Adipose tissue (tissue), 3 donors: ENCODE measurements around the gene CLDN15. TPM values are rescaled to one million over a fixed set of nuclear protein-coding genes. Genes with fewer than 3 reads are reported as not detected.

Source experiments
- polyA plus RNA-seq, 3 donors: library from polyadenylated mRNA; stranded (reverse); fragments of 200-250 nt; gene quantifications; one replicate each; pipeline ENCODE4 v1.2.3, GENCODE V29; 2013
- donor health status: healthy with polysubstance abuse.
- donor health status: Bipolar disorder and iron deficiency.
- donor health status: healthy.

Gene CLDN15
- polyA plus RNA-seq, 3 donors: 6.1 to 29.1 (median 22.9) TPM

Other genes with a start within 250 kb of the CLDN15 start
- gene MUC17, start 217.7 kb downstream of the CLDN15 start, polyA plus RNA-seq: under 1 TPM; under 0.01 TPM
- 10 to 100 TPM in 2 of 3 donors, 1 to 10 TPM in 1; 6.7 to 23.1 (median 10.2) TPM for gene TRIM56, start 152.3 kb downstream of the CLDN15 start, polyA plus RNA-seq
- 100 to 1,000 TPM in 1 of 3 donors, 10 to 100 TPM in 2; 17.2 to 110 (median 29.5) TPM for gene SERPINE1, start 110.7 kb downstream of the CLDN15 start, polyA plus RNA-seq
- gene AP1S1, start 83.3 kb downstream of the CLDN15 start, polyA plus RNA-seq: 10 to 100 TPM; 25.2 to 42.6 (median 32.5) TPM
- gene VGF, start 72.2 kb downstream of the CLDN15 start, polyA plus RNA-seq: 1 to 10 TPM in 1 of 3 donors, under 1 TPM in 1, not detected in 1; 0.22 to 8.6 TPM
- gene NAT16, start 57.5 kb downstream of the CLDN15 start, polyA plus RNA-seq: under 1 TPM in 1 of 3 donors, not detected in 2; 0.35 TPM
- gene MOGAT3, start 36.8 kb downstream of the CLDN15 start, polyA plus RNA-seq: not detected
- gene PLOD3, start 20.2 kb downstream of the CLDN15 start, polyA plus RNA-seq: 10 to 100 TPM; 34.0 to 49.1 (median 48.6) TPM
- gene ZNHIT1, start 19.6 kb downstream of the CLDN15 start, polyA plus RNA-seq: 100 to 1,000 TPM in 2 of 3 donors, 10 to 100 TPM in 1; 51.5 to 140 (median 100) TPM
- 100 to 1,000 TPM; 177 to 416 (median 341) TPM for gene FIS1, start 7.3 kb upstream of the CLDN15 start, polyA plus RNA-seq
- gene IFT22, start 84.0 kb upstream of the CLDN15 start, polyA plus RNA-seq: 10 to 100 TPM; 12.6 to 23.3 (median 14.2) TPM
- gene COL26A1, start 125.1 kb upstream of the CLDN15 start, polyA plus RNA-seq: 1 to 10 TPM in 1 of 3 donors, under 1 TPM in 2; 0.01 to 1.1 (median 0.11) TPM